Measurements from ENCODE around the gene RPSA. TPM values are rescaled to one million over a fixed set of nuclear protein-coding genes. Genes with fewer than 3 reads are reported as not detected.

RPSA gene
- total RNA-seq, 1 experiment from 2014 or later = 2,077 TPM

GRCh38 chr3:39413691-39414420 is 7.3 kb downstream of the RPSA start:
- no peak for TF ChIP-seq CTCF (conservative IDR thresholded peaks at IDR 0.05)
- Histone ChIP-seq H3K79me2 (ENCODE audit: insufficient read depth, low read length) (no peaks in the 10 kb centered on the region), H2AK5ac (ENCODE audit: insufficient read length, low read length) (no peak overlapping the region), H3K14ac (ENCODE audit: insufficient read depth, low read length) (no peak overlapping the region), H3K23ac (ENCODE audit: insufficient read length, low read depth, low read length) (no peak overlapping the region), H2BK120ac (ENCODE audit: low read depth, low read length, poor library complexity, severe bottlenecking) (no peak overlapping the region), H3K27ac (ENCODE audit: insufficient read length, low read depth, low read length) (peak overlapping the region; percentile 18), H3K4me2 (ENCODE audit: insufficient read depth, insufficient read length, low read length) (no peak overlapping the region), H3K9ac (ENCODE audit: extremely low read depth, insufficient read length, low read length) (no peak overlapping the region), H4K20me1 (ENCODE audit: control insufficient read depth, insufficient read depth, insufficient read length) (no peaks in the 10 kb centered on the region), H2BK5ac (ENCODE audit: insufficient read length, low read length) (no peak overlapping the region), H3K23me2 (ENCODE audit: insufficient read length, low read depth, low read length, poor library complexity, severe bottlenecking) (peaks cover 3% of the 10 kb centered on the region), H4K5ac (ENCODE audit: insufficient read length, low read depth, low read length) (no peak overlapping the region), H3K79me1 (ENCODE audit: insufficient read depth, low read depth, low read length, poor library complexity, severe bottlenecking) (no peaks in the 10 kb centered on the region), H3K4ac (ENCODE audit: low read depth, low read length) (no peak overlapping the region), H4K8ac (replicated peaks; ENCODE audit: insufficient read length, low read depth, low read length) (no peak overlapping the region), H3K27me3 (ENCODE audit: insufficient read depth, low read length) (no peaks in the 10 kb centered on the region), H3K9me3 (ENCODE audit: control insufficient read depth, low read depth, low read length) (no peaks in the 10 kb centered on the region), H3T11ph (ENCODE audit: low read length) (no peak overlapping the region), H3K18ac (ENCODE audit: insufficient read length, low read depth, low read length) (no peak overlapping the region), H2BK15ac (ENCODE audit: low read depth, low read length) (no peak overlapping the region), H2BK20ac (ENCODE audit: low read depth, low read length, poor library complexity, severe bottlenecking) (no peak overlapping the region), H3K56ac (ENCODE audit: insufficient read length, low read depth, low read length) (no peak overlapping the region), H4K91ac (ENCODE audit: insufficient read length, low read depth, low read length) (no peak overlapping the region), H2BK12ac (ENCODE audit: insufficient read length, low read depth, low read length) (no peak overlapping the region), H3K4me1 (ENCODE audit: insufficient read depth, low read length) (no peaks in the 10 kb centered on the region; the same call in 1 of the 2 replicates), H2AFZ (ENCODE audit: low read length) (no peak overlapping the region)
- Mint-ChIP-seq H3K9me3 (no peaks in the 10 kb centered on the region), H3K4me3 (no peak overlapping the region), H3K4me1 (peaks cover 23 to 33% of the 10 kb centered on the region in 2 experiments), H3K27me3 (ENCODE audit: low read depth) (peaks cover 2% of the 10 kb centered on the region; the same call in 1 of the 2 replicates), H3K36me3 (ENCODE audit: insufficient read depth in 1 of 3, low read depth in 3 of 3) (peaks cover 41 to 61% (median 50%) of the 10 kb centered on the region in 3 experiments), H3K27ac (peak overlapping the region; percentile 49 to 91 (median 80); a peak in 6 of 7 replicates)
- WGBS (ENCODE audit: extremely low coverage, insufficient read length, low lambda C conversion rate) = no CpG with 5 or more reads among the region's 6 CpGs
- DNase-seq = no peak
